Memory B cell (primary cell): ENCODE data around the gene STRBP.
"Not testable (repeated sequence)": the region's sequence is repeated elsewhere in the genome, so short reads cannot be mapped to it uniquely, and the experiment has no call there.

Source experiments
- ATAC-seq: fragments of 150-1000 bp; cut with Tn5 transposase; 2 replicates; pipeline ENCODE4 v1.10.0; 2021; ENCODE audit warnings: low read depth, mild to moderate bottlenecking, moderate library complexity
- DNase-seq, 2 donors: peaks; one replicate each; pipeline ENCODE4 v3.0.0; 2022; ENCODE audit warnings: low spot score in 2 of 2
- H3K27ac Mint-ChIP-seq: one replicate; pipeline ENCODE4 v1.8.0; 2022; ENCODE audit warnings: mild to moderate bottlenecking, moderate library complexity, mixed read lengths
- H3K27me3 Mint-ChIP-seq: one replicate; pipeline ENCODE4 v1.8.0; 2022; ENCODE audit warnings: mixed read lengths
- H3K36me3 Mint-ChIP-seq: one replicate; pipeline ENCODE4 v1.8.0; 2022; ENCODE audit warnings: mild to moderate bottlenecking, mixed read lengths
- H3K4me1 Mint-ChIP-seq: one replicate; pipeline ENCODE4 v1.8.0; 2022; ENCODE audit warnings: mixed read lengths
- H3K4me3 Mint-ChIP-seq: one replicate; pipeline ENCODE4 v1.8.0; 2022; ENCODE audit warnings: mild to moderate bottlenecking, moderate library complexity, mixed read lengths
- H3K9me3 Mint-ChIP-seq: one replicate; pipeline ENCODE4 v1.8.0; 2022; ENCODE audit warnings: mixed read lengths

The STRBP gene

DNA sequence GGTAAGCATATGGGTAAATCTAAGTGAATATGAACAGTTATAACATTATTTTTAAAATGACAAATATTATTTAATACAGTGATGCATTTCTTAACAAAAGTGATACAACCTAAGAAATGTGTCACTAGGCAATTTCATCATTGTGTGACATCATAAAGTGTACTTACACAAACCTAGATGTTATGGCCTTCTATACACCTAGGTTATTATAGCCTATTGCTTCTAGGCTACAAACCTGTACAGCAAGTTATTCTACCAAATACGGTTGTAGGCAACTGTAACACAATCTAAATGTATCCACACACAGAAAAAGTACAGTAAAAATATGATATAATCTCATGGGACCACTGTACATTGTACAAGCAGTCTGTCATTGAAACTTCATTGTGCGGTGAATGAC is 48.3 kb downstream of the STRBP start:
- ATAC-seq (no peak), DNase-seq (no peak)
- Mint-ChIP-seq H3K27me3 (no peaks in the 10 kb centered on the region), H3K27ac (no peak overlapping the region), H3K4me3 (no peak overlapping the region), H3K9me3 (no peaks in the 10 kb centered on the region), H3K36me3 (peaks cover 12% of the 10 kb centered on the region), H3K4me1 (peaks cover 44% of the 10 kb centered on the region)

DNA sequence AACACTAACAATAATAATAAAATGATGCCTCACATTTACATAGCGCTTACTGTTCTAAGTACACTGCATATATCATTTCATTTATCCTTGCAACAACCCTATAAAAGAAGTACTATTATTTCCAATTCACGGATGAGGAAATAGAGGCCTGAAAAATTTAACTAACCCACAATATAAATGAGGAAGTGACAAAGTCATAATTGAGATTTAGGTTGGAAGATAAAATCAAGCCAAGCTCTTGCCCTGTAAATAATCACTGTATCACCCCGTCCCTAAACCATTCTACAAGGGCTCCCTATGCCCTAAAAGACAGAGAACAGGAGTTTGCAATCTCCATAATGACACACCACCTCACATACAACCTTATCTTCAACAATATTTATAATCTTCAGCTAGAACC is 49.6 kb downstream of the STRBP start:
- H3K36me3 Mint-ChIP-seq: peaks cover 8% of the 10 kb centered on the region
- H3K27ac Mint-ChIP-seq: peak overlapping the region; percentile 35
- DNase-seq (no peak), ATAC-seq (peak; percentile 43)
- no peaks in the 10 kb centered on the region for H3K27me3 Mint-ChIP-seq
- H3K4me3 Mint-ChIP-seq: peak overlapping the region; percentile 5
- H3K4me1 Mint-ChIP-seq: peaks cover 44% of the 10 kb centered on the region
- no peaks in the 10 kb centered on the region for H3K9me3 Mint-ChIP-seq

DNA sequence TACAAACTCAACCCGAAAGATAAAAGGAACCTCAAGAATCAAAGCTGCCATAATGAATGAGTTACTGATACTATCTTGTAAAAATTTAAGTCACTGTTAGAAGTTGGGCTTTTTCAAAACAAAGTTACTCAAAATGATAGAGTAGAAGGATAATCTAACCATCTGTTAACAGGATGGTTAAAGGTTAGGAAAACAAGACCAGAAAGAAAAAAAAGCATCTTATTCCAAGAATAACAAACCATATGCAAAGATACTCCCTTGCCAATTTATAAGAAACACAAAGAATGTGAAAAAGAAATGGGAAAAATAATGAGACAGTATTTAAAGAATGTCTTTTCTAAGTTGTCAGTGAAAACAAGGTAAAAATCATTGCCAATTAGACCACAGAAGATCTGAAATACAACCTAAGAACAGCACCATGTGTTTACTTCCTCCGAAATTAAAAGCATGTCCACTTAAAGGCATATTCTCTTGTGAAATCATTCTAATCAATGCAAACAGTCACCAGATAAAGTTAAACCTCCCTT is 51.2 kb downstream of the STRBP start:
- no peak overlapping the region for H3K4me3 Mint-ChIP-seq
- peaks cover 44% of the 10 kb centered on the region for H3K4me1 Mint-ChIP-seq
- DNase-seq (no peak), ATAC-seq (no peak)
- H3K27me3 Mint-ChIP-seq: no peaks in the 10 kb centered on the region
- H3K36me3 Mint-ChIP-seq: peaks cover 8% of the 10 kb centered on the region
- no peaks in the 10 kb centered on the region for H3K9me3 Mint-ChIP-seq
- H3K27ac Mint-ChIP-seq: peak overlapping the region; percentile 57

GRCh38 chr9:123216251-123216797 is 52.1 kb downstream of the STRBP start:
- peak; percentile 21 for ATAC-seq
- Mint-ChIP-seq H3K27ac (no peak overlapping the region), H3K36me3 (peaks cover 4% of the 10 kb centered on the region), H3K4me3 (no peak overlapping the region), H3K27me3 (no peaks in the 10 kb centered on the region), H3K4me1 (peaks cover 40% of the 10 kb centered on the region), H3K9me3 (no peaks in the 10 kb centered on the region)
- DNase-seq: no peak

GRCh38 chr9:123211081-123211480 is 57.3 kb downstream of the STRBP start:
- Mint-ChIP-seq H3K9me3 (no peaks in the 10 kb centered on the region), H3K4me1 (peaks cover 34% of the 10 kb centered on the region), H3K36me3 (peaks cover 11% of the 10 kb centered on the region), H3K4me3 (no peak overlapping the region), H3K27me3 (no peaks in the 10 kb centered on the region), H3K27ac (no peak overlapping the region)
- DNase-seq: no peak
- ATAC-seq: no peak

DNA sequence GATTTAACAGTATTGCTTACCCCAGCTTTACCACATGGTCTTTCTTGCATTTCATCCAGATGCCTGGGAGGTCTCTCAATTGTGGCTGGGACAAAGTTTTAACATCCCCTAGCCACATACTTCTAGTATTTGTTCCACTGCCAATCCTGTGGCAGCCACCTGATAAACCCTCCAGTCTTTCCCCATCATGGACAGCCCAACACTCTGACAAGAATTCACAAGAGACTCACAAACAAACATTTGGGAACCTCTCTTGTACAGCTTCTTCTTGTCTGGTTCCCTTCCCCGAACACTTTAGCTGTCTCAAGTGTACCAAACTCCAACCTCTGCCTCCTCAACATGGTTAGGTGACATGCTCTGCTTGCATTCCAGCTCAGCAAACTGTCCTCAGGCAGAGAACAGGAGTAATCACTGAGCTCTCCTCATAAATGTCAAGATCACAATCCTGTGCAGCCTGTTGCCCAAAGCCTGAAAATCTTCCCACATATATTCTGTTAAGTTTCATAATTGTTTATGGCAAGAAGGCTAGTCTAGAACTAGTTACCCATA is 59.7 kb downstream of the STRBP start:
- Mint-ChIP-seq H3K4me1 (peaks cover 24% of the 10 kb centered on the region), H3K36me3 (peaks cover 10% of the 10 kb centered on the region), H3K27ac (peak overlapping the region; percentile 56), H3K4me3 (no peak overlapping the region), H3K27me3 (no peaks in the 10 kb centered on the region), H3K9me3 (no peaks in the 10 kb centered on the region)
- no peak for DNase-seq
- ATAC-seq: no peak

- ATAC-seq: no peak
- peaks cover 26% of the 10 kb centered on the region for H3K36me3 Mint-ChIP-seq
Observed at GRCh38 chr9:123206065-123206464, 62.3 kb downstream of the STRBP start.

DNA sequence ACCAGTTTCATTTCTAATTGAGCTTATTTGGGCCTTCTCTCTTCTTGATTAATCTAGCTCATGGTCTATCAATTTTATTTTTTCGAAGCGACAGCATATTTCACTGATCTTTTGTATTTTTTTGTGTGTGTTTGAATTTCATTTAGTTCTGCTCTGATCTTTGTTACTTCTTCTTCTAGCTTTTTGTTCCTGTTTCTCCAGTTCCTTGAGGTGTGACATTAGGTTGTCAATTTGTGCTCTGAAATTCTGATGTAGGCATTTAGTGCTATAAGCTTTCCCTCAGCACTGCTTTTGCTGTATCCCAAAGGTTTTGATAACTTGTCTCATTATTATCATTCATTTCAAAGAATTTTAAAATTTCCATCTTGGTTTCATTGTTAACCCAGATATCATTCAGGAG is 67.3 kb downstream of the STRBP start:
- DNase-seq (peak in 1 of 2 donors; percentile 5), ATAC-seq (peak; percentile 79)
- Mint-ChIP-seq H3K4me3 (peak overlapping the region; percentile 43), H3K4me1 (peaks cover 24% of the 10 kb centered on the region), H3K27ac (peak overlapping the region; percentile 21), H3K27me3 (no peaks in the 10 kb centered on the region), H3K36me3 (peaks cover 24% of the 10 kb centered on the region), H3K9me3 (peaks cover 5% of the 10 kb centered on the region)

More at GRCh38 chr9:123206065-123206464, 62.3 kb downstream of the STRBP start:
- Mint-ChIP-seq H3K4me1 (peaks cover 36% of the 10 kb centered on the region), H3K4me3 (no peak overlapping the region), H3K9me3 (peaks cover 2% of the 10 kb centered on the region), H3K27me3 (no peaks in the 10 kb centered on the region), H3K27ac (peak overlapping the region; percentile 46)
- DNase-seq: no peak

DNA sequence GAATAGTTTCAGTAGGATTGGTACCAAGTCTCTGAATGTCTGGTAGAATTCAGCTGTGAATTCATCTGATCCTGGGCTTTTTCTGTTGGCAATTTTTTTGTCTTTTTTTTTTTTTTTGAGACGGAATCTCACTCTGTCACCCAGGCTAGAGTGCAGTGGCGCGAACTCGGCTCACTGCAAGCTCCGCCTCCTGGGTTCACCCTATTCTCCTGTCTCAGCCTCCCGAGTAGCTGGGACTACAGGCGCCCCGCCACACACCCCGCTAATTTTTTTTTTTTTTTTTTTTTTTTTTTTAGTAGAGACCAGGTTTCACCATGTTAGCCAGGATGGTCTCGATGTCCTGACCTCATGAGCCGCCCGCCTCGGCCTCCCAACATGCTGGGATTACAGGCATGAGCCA is 67.9 kb downstream of the STRBP start:
- H3K27ac Mint-ChIP-seq: peak overlapping the region; percentile 21
- not testable (repeated sequence) for ATAC-seq, H3K27me3 Mint-ChIP-seq, DNase-seq, H3K4me3 Mint-ChIP-seq, H3K9me3 Mint-ChIP-seq
- peaks cover 24% of the 10 kb centered on the region for H3K36me3 Mint-ChIP-seq
- H3K4me1 Mint-ChIP-seq: peaks cover 26% of the 10 kb centered on the region

DNA sequence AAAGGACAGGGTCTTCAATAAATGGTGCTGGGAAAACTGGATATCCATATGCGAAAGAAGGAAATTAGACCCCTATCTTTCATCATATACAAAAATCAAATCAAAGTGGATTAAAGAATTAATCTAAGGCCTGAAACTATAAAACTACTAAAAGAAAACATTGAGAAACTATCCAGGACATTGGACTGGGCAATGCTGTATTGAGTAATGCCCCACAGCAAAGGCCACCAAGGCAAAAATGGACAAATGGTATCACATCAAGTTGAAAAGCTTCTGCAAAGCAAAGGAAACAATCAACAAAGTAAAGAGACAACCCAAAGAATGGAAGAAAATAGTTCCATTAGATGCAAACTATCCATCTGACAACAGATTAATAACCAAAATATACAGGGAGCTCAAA is 72.3 kb downstream of the STRBP start:
- H3K9me3 Mint-ChIP-seq: peaks cover 3% of the 10 kb centered on the region
- H3K36me3 Mint-ChIP-seq: peaks cover 9% of the 10 kb centered on the region
- no peak for ATAC-seq
- H3K4me3 Mint-ChIP-seq: no peak overlapping the region
- H3K27ac Mint-ChIP-seq: no peak overlapping the region
- DNase-seq: no peak
- peaks cover 13% of the 10 kb centered on the region for H3K4me1 Mint-ChIP-seq
- H3K27me3 Mint-ChIP-seq: no peaks in the 10 kb centered on the region

DNA sequence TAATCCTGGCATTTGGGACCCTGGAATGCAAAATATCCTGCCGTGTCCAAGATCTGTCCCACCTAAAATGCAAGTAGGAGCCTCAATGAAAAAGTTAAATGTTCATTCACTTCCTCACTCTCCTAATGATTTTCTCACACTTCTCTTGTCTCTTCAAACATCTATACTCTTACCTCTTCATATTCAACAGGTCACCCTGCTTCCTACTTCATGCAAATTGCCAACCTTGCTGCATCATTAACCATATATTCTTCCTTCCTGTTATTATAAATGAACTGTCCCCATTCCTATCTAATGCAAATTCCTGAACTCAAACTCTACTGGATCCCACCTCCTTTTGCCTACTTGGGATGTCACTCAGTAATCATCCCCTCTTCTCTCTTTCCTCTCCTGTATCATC is 74.4 kb downstream of the STRBP start:
- ATAC-seq (peak; percentile 72), DNase-seq (no peak)
- Mint-ChIP-seq H3K9me3 (peaks cover 3% of the 10 kb centered on the region), H3K27ac (no peak overlapping the region), H3K27me3 (no peaks in the 10 kb centered on the region), H3K36me3 (peaks cover 7% of the 10 kb centered on the region), H3K4me1 (peaks cover 7% of the 10 kb centered on the region), H3K4me3 (no peak overlapping the region)

- Mint-ChIP-seq H3K27me3 (no peaks in the 10 kb centered on the region), H3K27ac (no peak overlapping the region), H3K36me3 (peaks cover 6% of the 10 kb centered on the region), H3K9me3 (peaks cover under 1% of the 10 kb centered on the region), H3K4me1 (peaks cover 11% of the 10 kb centered on the region), H3K4me3 (no peak overlapping the region)
- ATAC-seq: no peak
- DNase-seq: no peak
Observed at GRCh38 chr9:123191680-123192079, 76.7 kb downstream of the STRBP start.

- DNase-seq: no peak
- H3K4me3 Mint-ChIP-seq: no peak overlapping the region
- H3K27ac Mint-ChIP-seq: no peak overlapping the region
- peaks cover 13% of the 10 kb centered on the region for H3K4me1 Mint-ChIP-seq
- H3K27me3 Mint-ChIP-seq: no peaks in the 10 kb centered on the region
- peaks cover 6% of the 10 kb centered on the region for H3K36me3 Mint-ChIP-seq
- H3K9me3 Mint-ChIP-seq: no peaks in the 10 kb centered on the region
- ATAC-seq: no peak
Observed at GRCh38 chr9:123191260-123191659, 77.1 kb downstream of the STRBP start.

DNA sequence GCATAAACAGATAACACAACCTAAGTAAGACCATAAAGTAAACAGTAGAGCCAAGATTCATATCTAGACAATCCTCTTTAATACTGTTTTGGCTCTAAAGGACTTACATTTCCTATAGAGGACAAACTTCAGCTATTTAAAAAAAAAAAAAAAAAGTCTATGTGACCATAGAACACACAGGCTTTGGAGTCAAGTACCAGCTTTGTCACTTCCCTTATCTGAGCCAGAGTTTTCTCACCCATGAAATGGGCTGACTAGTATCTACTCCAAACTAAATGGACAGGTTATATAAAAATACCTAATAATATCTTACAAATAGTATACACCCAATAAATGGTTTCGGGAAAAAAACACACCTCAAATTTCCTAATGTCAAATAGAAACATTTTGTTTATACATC is 81.3 kb downstream of the STRBP start:
- H3K27me3 Mint-ChIP-seq: no peaks in the 10 kb centered on the region
- DNase-seq: no peak
- peak; percentile 73 for ATAC-seq
- H3K9me3 Mint-ChIP-seq: no peaks in the 10 kb centered on the region
- H3K27ac Mint-ChIP-seq: peak overlapping the region; percentile 79
- no peak overlapping the region for H3K4me3 Mint-ChIP-seq
- peaks cover 14% of the 10 kb centered on the region for H3K36me3 Mint-ChIP-seq
- peaks cover 21% of the 10 kb centered on the region for H3K4me1 Mint-ChIP-seq

- H3K27me3 Mint-ChIP-seq, DNase-seq, H3K9me3 Mint-ChIP-seq, H3K4me3 Mint-ChIP-seq, ATAC-seq: not testable (repeated sequence)
- H3K4me1 Mint-ChIP-seq: peaks cover 21% of the 10 kb centered on the region
- peaks cover 14% of the 10 kb centered on the region for H3K36me3 Mint-ChIP-seq
- H3K27ac Mint-ChIP-seq: peak overlapping the region; percentile 79
Observed at GRCh38 chr9:123186029-123186428, 82.4 kb downstream of the STRBP start.
